Measurements from ENCODE around the gene ZFYVE9.

- TF ChIP-seq POLR2A (IDR thresholded peaks at IDR 0.05; ENCODE audit: low read length) (no peak), GATA1 (IDR thresholded peaks at IDR 0.05; ENCODE audit: low read depth, low read length) (no peak)
Measured at GRCh38 chr1:52249831-52250230, 107.9 kb downstream of the ZFYVE9 start.

Data from erythroblast (primary cell).